Esophagus (tissue), 2 donors: ENCODE data around the gene RCAN1. TPM values are rescaled to one million over a fixed set of nuclear protein-coding genes. Genes with fewer than 3 reads are reported as not detected.

Source experiments
- H3K27ac ChIP-seq, 2 donors: one replicate each; pipeline ENCODE4 v1.5.1; 2013; ENCODE audit warnings: low read depth in 2 of 2, mild to moderate bottlenecking in 2 of 2, inconsistent platforms in 1 of 2, low read length in 1 of 2, moderate library complexity in 1 of 2
- H3K27me3 ChIP-seq, 2 donors: one replicate each; pipeline ENCODE4 v1.6.1; 2013; ENCODE audit warnings: low read length in 2 of 2, control low read depth in 1 of 2, mild to moderate bottlenecking in 1 of 2; ENCODE audit not compliant: insufficient read depth in 2 of 2, control insufficient read depth in 1 of 2
- H3K36me3 ChIP-seq, 2 donors: one replicate each; pipeline ENCODE4 v1.6.1; 2013; ENCODE audit warnings: low read length in 1 of 2; ENCODE audit not compliant: control insufficient read depth in 2 of 2, insufficient read depth in 2 of 2
- H3K4me1 ChIP-seq, 2 donors: one replicate each; pipeline ENCODE4 v1.6.1; 2013; ENCODE audit warnings: low read length in 1 of 2; ENCODE audit not compliant: control insufficient read depth in 2 of 2, insufficient read depth in 2 of 2
- H3K4me3 ChIP-seq, 2 donors: one replicate each; pipeline ENCODE4 v1.5.1; 2013; ENCODE audit warnings: low read length in 2 of 2, mild to moderate bottlenecking in 2 of 2, low read depth in 1 of 2, moderate library complexity in 1 of 2
- H3K9me3 ChIP-seq, 2 donors: one replicate each; pipeline ENCODE4 v1.6.1; 2013; ENCODE audit warnings: mild to moderate bottlenecking in 2 of 2, low read depth in 1 of 2, low read length in 1 of 2, moderate library complexity in 1 of 2; ENCODE audit not compliant: control insufficient read depth in 2 of 2, insufficient read depth in 1 of 2
- WGBS, 2 donors: extraction: QIAGEN DNeasy Blood & Tissue Kit; methylation state at CpG; one replicate each; pipeline ENCODE4 v1.1.7; 2013; 5-methylcytosine and 5-hydroxymethylcytosine counted together
- polyA plus RNA-seq, 2 donors: library from polyadenylated mRNA; stranded (reverse); fragments of 200-250 nt; gene quantifications; one replicate each; pipeline ENCODE4 v1.2.3, GENCODE V29; 2013
- donor health status: healthy with polysubstance abuse.
- donor health status: Bipolar disorder and iron deficiency.

Gene RCAN1
- polyA plus RNA-seq, 2 donors = 6.4 to 9.9 TPM

GRCh38 chr21:34517491-34518245 lies 97.2 kb downstream of the RCAN1 start:
- H3K4me3 ChIP-seq = no peak overlapping the region
- H3K36me3 ChIP-seq = no peaks in the 10 kb centered on the region
- no peak overlapping the region for H3K27ac ChIP-seq
- no peaks in the 10 kb centered on the region for H3K4me1 ChIP-seq
- no peaks in the 10 kb centered on the region for H3K9me3 ChIP-seq
- no peaks in the 10 kb centered on the region for H3K27me3 ChIP-seq
- WGBS, 2 donors = 84 to 86% methylated on average over 22 of the region's 22 CpGs

- Histone ChIP-seq H3K9me3 (no peaks in the 10 kb centered on the region), H3K36me3 (no peaks in the 10 kb centered on the region), H3K27ac (no peak overlapping the region), H3K4me3 (no peak overlapping the region), H3K4me1 (no peaks in the 10 kb centered on the region), H3K27me3 (no peaks in the 10 kb centered on the region)
- 77 to 80% methylated on average over 5 of the region's 5 CpGs for WGBS, 2 donors
These were observed 97.9 kb downstream of the RCAN1 start for GRCh38 chr21:34517039-34517438.

- Histone ChIP-seq H3K36me3 (no peaks in the 10 kb centered on the region), H3K27me3 (no peaks in the 10 kb centered on the region), H3K9me3 (no peaks in the 10 kb centered on the region), H3K27ac (no peak overlapping the region), H3K4me3 (no peak overlapping the region), H3K4me1 (peaks cover 0 to 5% of the 10 kb centered on the region in 2 donors)
- 91 to 92% methylated on average over 10 of the region's 10 CpGs for WGBS, 2 donors
These were observed 100.3 kb downstream of the RCAN1 start for GRCh38 chr21:34514576-34515115.

GRCh38 chr21:34513129-34513675 lies 101.7 kb downstream of the RCAN1 start:
- 82 to 90% methylated on average over 2 of the region's 2 CpGs for whole genome bisulfite sequencing, 2 donors
- Histone ChIP-seq H3K27me3 (no peaks in the 10 kb centered on the region), H3K9me3 (no peaks in the 10 kb centered on the region), H3K27ac (no peak overlapping the region), H3K36me3 (no peaks in the 10 kb centered on the region), H3K4me1 (peaks cover 0 to 5% of the 10 kb centered on the region in 2 donors), H3K4me3 (no peak overlapping the region)

GRCh38 chr21:34511787-34512455 lies 103.0 kb downstream of the RCAN1 start, which contains the start of gene KCNE1:
TSS of gene KCNE1 (minus strand) at chr21:34512210. CDS start at chr21:34449634, 62,576 bp downstream.
- Histone ChIP-seq H3K9me3 (no peaks in the 10 kb centered on the region), H3K36me3 (no peaks in the 10 kb centered on the region), H3K27ac (no peak within 1 kb of the TSS), H3K4me1 (peaks cover 0 to 5% of the 10 kb centered on the region in 2 donors), H3K4me3 (no peak within 1 kb of the TSS), H3K27me3 (no peaks in the 10 kb centered on the region)
- WGBS, 2 donors = 89 to 91% methylated on average over 14 of the region's 14 CpGs

GRCh38 chr21:34511181-34511580 lies 103.7 kb downstream of the RCAN1 start:
- Histone ChIP-seq H3K27ac (no peak overlapping the region), H3K36me3 (no peaks in the 10 kb centered on the region), H3K9me3 (no peaks in the 10 kb centered on the region), H3K27me3 (no peaks in the 10 kb centered on the region), H3K4me1 (peaks cover 0 to 5% of the 10 kb centered on the region in 2 donors), H3K4me3 (no peak overlapping the region)
- 52 to 70% methylated on average over 5 of the region's 5 CpGs for whole genome bisulfite sequencing, 2 donors

GRCh38 chr21:34510148-34511142 lies 104.5 kb downstream of the RCAN1 start:
- no peak overlapping the region for H3K4me3 ChIP-seq
- no peak overlapping the region for H3K27ac ChIP-seq
- peaks cover 0 to 5% of the 10 kb centered on the region in 2 donors for H3K4me1 ChIP-seq
- no peaks in the 10 kb centered on the region for H3K36me3 ChIP-seq
- no peaks in the 10 kb centered on the region for H3K9me3 ChIP-seq
- H3K27me3 ChIP-seq = no peaks in the 10 kb centered on the region
- WGBS, 2 donors = 72 to 76% methylated on average over 15 of the region's 15 CpGs

- H3K4me3 ChIP-seq = no peak overlapping the region
- H3K27me3 ChIP-seq = no peaks in the 10 kb centered on the region
- 88 to 93% methylated on average over 4 of the region's 4 CpGs for WGBS, 2 donors
These were observed 105.8 kb downstream of the RCAN1 start for GRCh38 chr21:34509151-34509550.

GRCh38 chr21:34504595-34504994 lies 110.3 kb downstream of the RCAN1 start:
- no peaks in the 10 kb centered on the region for H3K36me3 ChIP-seq
- H3K9me3 ChIP-seq = no peaks in the 10 kb centered on the region
- H3K4me3 ChIP-seq = no peak overlapping the region
- WGBS, 2 donors = 88 to 92% methylated on average over 2 of the region's 2 CpGs
- H3K27ac ChIP-seq = no peak overlapping the region
- no peaks in the 10 kb centered on the region for H3K4me1 ChIP-seq
- H3K27me3 ChIP-seq = no peaks in the 10 kb centered on the region

More at GRCh38 chr21:34509151-34509550, 105.8 kb downstream of the RCAN1 start:
- Histone ChIP-seq H3K9me3 (no peaks in the 10 kb centered on the region), H3K4me1 (peaks cover 0 to 5% of the 10 kb centered on the region in 2 donors), H3K27ac (no peak overlapping the region), H3K36me3 (no peaks in the 10 kb centered on the region)
